HepG2 (cell line): Measurements from ENCODE around the gene RAB20. TPM values are rescaled to one million over a fixed set of nuclear protein-coding genes. Genes with fewer than 3 reads are reported as not detected.

Source experiments
- ATAC-seq: fragments of 200-7000 bp; cut with Tn5 transposase; 3 replicates; pipeline ENCODE4 v1.9.1; 2020; ENCODE audit warnings: mild to moderate bottlenecking, moderate library complexity
- BruUV-seq: library from RNA; stranded (reverse); fragments of 400-500 nt; replicated peaks from 2 replicates; lab custom pipeline; 2021; lab: Mats Ljungman, UMichigan
- CTCF ChIA-PET: fragments of 300-600 bp; formaldehyde crosslinking; extraction: SDS; loops from one replicate; lab custom pipeline; 2021; ENCODE audit warnings: low total read pairs, inconsistent platforms, low intra/inter-chr PET ratio; lab: Yijun Ruan, JAX
- POLR2A ChIA-PET: fragments of 350-600 bp; sonication (Branson Sonifier 250); formaldehyde crosslinking; loops from one replicate; lab custom pipeline; 2020; ENCODE audit warnings: antibody characterized with exemption, inconsistent platforms; lab: Yijun Ruan, JAX
- DNase-seq: peaks from one replicate; pipeline ENCODE4 v3.0.0-alpha.2; 2015; ENCODE audit warnings: low spot score
- FAIRE-seq: peaks from 3 replicates; lab custom pipeline; 2011; peaks lifted over from hg19 to GRCh38; lab: Jason Lieb, UNC
- H2AFZ ChIP-seq: one replicate; pipeline ENCODE4 v1.6.1; 2011; ENCODE audit warnings: low read length, inconsistent platforms
- H3K27ac ChIP-seq: fragments of 300-600 bp; 3 replicates; pipeline ENCODE4 v1.8.0; 2011; ENCODE audit warnings: mixed run types, mild to moderate bottlenecking, mixed read lengths, low read length, inconsistent platforms; ENCODE audit not compliant: insufficient read depth; ENCODE audit errors: extremely low read length
- H3K27me3 ChIP-seq, 2 experiments: fragments of 200-600 bp in 1 of 2; 2 replicates in 1 of 2; 3 replicates in 1 of 2; pipeline versions ENCODE4 v1.6.0 to v1.8.0; 2011; ENCODE audit warnings: low read length in 2 of 2, mild to moderate bottlenecking in 2 of 2, moderate library complexity in 2 of 2, inconsistent platforms in 1 of 2; ENCODE audit not compliant: insufficient read depth in 2 of 2, control insufficient read depth in 1 of 2
- H3K36me3 ChIP-seq, 2 experiments: fragments of 200-600 bp in 1 of 2; replicated peaks in 1 of 2; 2 replicates in 1 of 2; 3 replicates in 1 of 2; pipeline versions ENCODE4 v1.5.1 to v1.8.0; 2011; ENCODE audit warnings: low read length in 2 of 2, inconsistent platforms in 1 of 2; ENCODE audit not compliant: insufficient read depth in 2 of 2, control insufficient read depth in 1 of 2
- H3K4me1 ChIP-seq: 2 replicates; pipeline ENCODE4 v1.5.1; 2012; ENCODE audit warnings: low read length, inconsistent platforms; ENCODE audit not compliant: insufficient read depth
- H3K4me2 ChIP-seq: 2 replicates; pipeline ENCODE4 v1.6.0; 2011; ENCODE audit warnings: low read depth, low read length, inconsistent platforms
- H3K4me3 ChIP-seq, 3 experiments: fragments of 200-600 bp in 1 of 3; sonication (generic), shearing (Covaris generic) in 1 of 3; replicated peaks in 1 of 3; 2 replicates each; pipeline ENCODE4 v1.5.1; 2011 to 2016; ENCODE audit warnings: low read length in 3 of 3, inconsistent platforms in 2 of 3, low read depth in 2 of 3, mild to moderate bottlenecking in 2 of 3, control low read depth in 1 of 3, mixed read lengths in 1 of 3; ENCODE audit not compliant: insufficient read depth in 1 of 3
- H3K79me2 ChIP-seq: one replicate; pipeline ENCODE4 v1.6.1; 2011; ENCODE audit warnings: low read length, inconsistent platforms; ENCODE audit not compliant: insufficient read depth
- H3K9ac ChIP-seq: 2 replicates; pipeline ENCODE4 v1.6.0; 2011; ENCODE audit warnings: mild to moderate bottlenecking, low read depth, low read length, inconsistent platforms; ENCODE audit not compliant: insufficient read depth
- H3K9me3 ChIP-seq: 2 replicates; pipeline ENCODE4 v1.5.1; 2012; ENCODE audit warnings: mild to moderate bottlenecking, low read length
- H4K20me1 ChIP-seq: 2 replicates; pipeline ENCODE4 v1.6.0; 2011; ENCODE audit warnings: inconsistent platforms, mild to moderate bottlenecking, low read length, moderate library complexity; ENCODE audit not compliant: insufficient read depth
- HNRNPK ChIP-seq: fragments of 200-400 bp; formaldehyde crosslinking; IDR thresholded peaks from 2 replicates; pipeline ENCODE4 v1.6.1; 2018; ENCODE audit warnings: low read length, low read depth, moderate library complexity, mild to moderate bottlenecking; ENCODE audit not compliant: poor library complexity, severe bottlenecking
- IRF2 ChIP-seq: IDR thresholded peaks from 2 replicates; pipeline ENCODE4 v1.6.1; 2018; ENCODE audit warnings: missing genetic modification reagents, missing compliant biosample characterization
- RFX1 ChIP-seq: fragments of 450-650 bp; IDR thresholded peaks from 2 replicates; pipeline ENCODE4 v1.6.1; 2017
- THAP11 ChIP-seq: IDR thresholded peaks from 2 replicates; pipeline ENCODE4 v1.6.1; 2016; ENCODE audit warnings: missing biosample characterization, missing genetic modification reagents
- ZMAT3 ChIP-seq: sonication (generic); formaldehyde crosslinking; conservative IDR thresholded peaks from 2 replicates; pipeline ENCODE4 v1.7.0; 2021; ENCODE audit warnings: missing genetic modification reagents
- ZNF180 ChIP-seq: sonication (generic); formaldehyde crosslinking; IDR thresholded peaks from 2 replicates; pipeline ENCODE4 v1.4.0; 2020; ENCODE audit warnings: low read depth, missing genetic modification reagents, borderline replicate concordance
- ZNF281 ChIP-seq: sonication (generic); formaldehyde crosslinking; IDR thresholded peaks from 2 replicates; pipeline ENCODE4 v1.4.0; 2020; ENCODE audit warnings: missing genetic modification reagents, borderline replicate concordance
- ZNF580 ChIP-seq: IDR thresholded peaks from 2 replicates; pipeline ENCODE4 v1.6.1; 2016; ENCODE audit warnings: low read depth, borderline replicate concordance
- WGBS: methylation state at CpG from one replicate; pipeline ENCODE4 v1.1.6; 2017; ENCODE audit warnings: low lambda C conversion rate; 5-methylcytosine and 5-hydroxymethylcytosine counted together
- in situ Hi-C: cut with HindIII; loops from 2 replicates; pipeline ENCODE4 v1.10.0; 2017; ENCODE audit warnings: low pct_unique_long_range_greater_than_20kb; ENCODE audit not compliant: extremely low pct_ligation_motif_present
- intact Hi-C: fragments of 100-400 bp; cut with micrococcal nuclease; formaldehyde crosslinking; loops from one replicate; pipeline ENCODE4 v1.10.0; 2022; ENCODE audit not compliant: unreplicated experiment
- polyA plus RNA-seq, 8 experiments: library from polyadenylated mRNA; depleted of rRNA in 3 of 8; stranded (reverse) in 7 of 8; unstranded in 1 of 8; fragments of >200 nt; fragmentation: Illumina TruSeq in 4 of 8; extraction: Trizol in 4 of 8; gene quantifications; 2 replicates each; pipeline versions ENCODE4 v1.2.1 to v1.2.3, GENCODE V29; 2011 to 2016; ENCODE audit warnings: low read depth in 4 of 8, missing spikeins in 1 of 8, mixed read lengths in 1 of 8; ENCODE audit not compliant: insufficient read depth in 1 of 8
- total RNA-seq, 5 experiments: library from RNA; depleted of rRNA; stranded (reverse); fragments of >200 nt; fragmentation: Illumina TruSeq; extraction: Trizol; gene quantifications; 2 replicates each; pipeline ENCODE4 v1.2.3, GENCODE V29; 2016; ENCODE audit warnings: low read depth in 1 of 5

Gene RAB20
- total and polyA plus RNA-seq, 2 of the 13 experiments (the other 11 are each of a cell fraction or from before 2014, with no cell fraction given) = 15.6 to 30.5 TPM

GRCh38 chr13:110564472-110564985, 3.0 kb upstream of the RAB20 start:
- H3K27ac ChIP-seq = no peak overlapping the region
- 99% methylated on average over 3 of the region's 3 CpGs for WGBS
- in situ Hi-C loops = loop anchor here (5.0 kb wide), 1 partner anchor 107 kb away; no protein-coding TSS in a partner anchor
- intact Hi-C loops = no loop called here
- peaks cover 26% of the 10 kb centered on the region for H3K79me2 ChIP-seq
- ChIA-PET CTCF (no interaction called here), POLR2A (interaction anchor here (1.7 kb wide), 1 partner anchor 9 kb away, joined by 3 read pairs; no protein-coding TSS in a partner anchor)
- H3K9me3 ChIP-seq = no peaks in the 10 kb centered on the region
- peaks cover 32% of the 10 kb centered on the region for H3K4me1 ChIP-seq
- FAIRE-seq (no peak), DNase-seq (no peak)
- H3K4me2 ChIP-seq = no peak overlapping the region
- no peak overlapping the region for H2AFZ ChIP-seq
- no peak overlapping the region for H3K4me3 ChIP-seq
- H3K36me3 ChIP-seq = peaks cover 3 to 5% of the 10 kb centered on the region in 2 experiments; a peak in 4 of 5 replicates
- H3K27me3 ChIP-seq = no peaks in the 10 kb centered on the region; a peak in 1 of 5 replicates
- H4K20me1 ChIP-seq = no peaks in the 10 kb centered on the region
- TF ChIP-seq THAP11 (CRISPR knock-in tag) (no peak), ZNF580 (CRISPR knock-in tag) (no peak), IRF2 (CRISPR knock-in tag) (no peak), ZNF281 (no peak), RFX1 (no peak), HNRNPK (no peak), ZNF180 (no peak), ZMAT3 (no peak)
- TF ChIP-seq, all 625 proteins: peak for 0
- no peak for ATAC-seq
- no peak overlapping the region for H3K9ac ChIP-seq
- no TSS peak for BruUV-seq
